BE2C (cell line): ENCODE data around the gene PARP3. TPM values are rescaled to one million over a fixed set of nuclear protein-coding genes. Genes with fewer than 3 reads are reported as not detected.
"Not testable (repeated sequence)": the region's sequence is repeated elsewhere in the genome, so short reads cannot be mapped to it uniquely, and the experiment has no call there.

Experiments
- DNase-seq: peaks from one replicate; pipeline ENCODE4 v3.0.0-alpha.2; 2020
- H3K27me3 ChIP-seq: fragments of 250-450 bp; sonication (Bioruptor Pico); 2 replicates; pipeline ENCODE4 v1.5.1; 2020; ENCODE audit warnings: mild to moderate bottlenecking
- H3K36me3 ChIP-seq: fragments of 250-450 bp; sonication (Bioruptor Pico); 2 replicates; pipeline ENCODE4 v1.5.1; 2020; ENCODE audit warnings: mild to moderate bottlenecking
- H3K4me1 ChIP-seq: fragments of 250-450 bp; sonication (Bioruptor Pico); 2 replicates; pipeline ENCODE4 v1.5.1; 2020
- H3K4me3 ChIP-seq: 2 replicates; pipeline ENCODE4 v1.5.1; 2011; ENCODE audit warnings: low read depth, low read length
- H3K9me3 ChIP-seq: fragments of 250-450 bp; sonication (Bioruptor Pico); 2 replicates; pipeline ENCODE4 v1.5.1; 2020
- CTCF ChIP-seq: IDR thresholded peaks from 2 replicates; pipeline ENCODE4 v1.5.1; 2012; ENCODE audit warnings: mild to moderate bottlenecking, low read depth, low read length
- polyA plus RNA-seq: library from polyadenylated mRNA; unstranded; fragments of >200 nt; gene quantifications from one replicate; pipeline ENCODE4 v1.2.1, GENCODE V29; 2012; ENCODE audit warnings: low read depth, missing spikeins; ENCODE audit not compliant: insufficient read length, insufficient read depth

The PARP3 gene
- polyA plus RNA-seq: 9.2 TPM

GRCh38 chr3:51941798-51942602, at the start of gene PARP3, which contains the start of gene RRP9:
Gene PARP3, plus strand, starts transcription at chr3:51942363. Its CDS starts 993 bp downstream, at chr3:51943356.
Gene RRP9, minus strand, starts transcription at chr3:51941904. Its CDS starts 37 bp downstream, at chr3:51941867.
- Histone ChIP-seq H3K27me3 (no peaks in the 10 kb centered on the region), H3K36me3 (peaks cover 10% of the 10 kb centered on the region), H3K4me3 (peak within 1 kb of the TSS; percentile 86), H3K4me1 (no peaks in the 10 kb centered on the region; the same call in 1 of the 2 replicates), H3K9me3 (no peaks in the 10 kb centered on the region)
- TF ChIP-seq CTCF: peak; percentile 81
- peak; percentile 98 for DNase-seq

- no peak overlapping the region for H3K4me3 ChIP-seq
- no peaks in the 10 kb centered on the region for H3K36me3 ChIP-seq
- no peaks in the 10 kb centered on the region for H3K4me1 ChIP-seq
- no peaks in the 10 kb centered on the region for H3K9me3 ChIP-seq
- H3K27me3 ChIP-seq: peaks cover 9% of the 10 kb centered on the region; the same call in 1 of the 2 replicates
- DNase-seq: no peak
- TF ChIP-seq CTCF: no peak
These were observed 47.8 kb upstream of the PARP3 start for GRCh38 chr3:51894391-51894790.

GRCh38 chr3:51894939-51895338, 47.2 kb upstream of the PARP3 start:
- peaks cover 9% of the 10 kb centered on the region; the same call in 1 of the 2 replicates for H3K27me3 ChIP-seq
- TF ChIP-seq CTCF: no peak
- H3K9me3 ChIP-seq: no peaks in the 10 kb centered on the region
- H3K4me1 ChIP-seq: no peaks in the 10 kb centered on the region
- no peaks in the 10 kb centered on the region for H3K36me3 ChIP-seq
- DNase-seq: no peak
- H3K4me3 ChIP-seq: no peak overlapping the region

GRCh38 chr3:51896607-51897305, 45.4 kb upstream of the PARP3 start:
- peaks cover 9% of the 10 kb centered on the region; the same call in 1 of the 2 replicates for H3K27me3 ChIP-seq
- H3K36me3 ChIP-seq: no peaks in the 10 kb centered on the region

GRCh38 chr3:51897391-51897790, 44.8 kb upstream of the PARP3 start:
- Histone ChIP-seq H3K4me3 (no peak overlapping the region), H3K27me3 (peaks cover 9% of the 10 kb centered on the region; the same call in 1 of the 2 replicates), H3K4me1 (no peaks in the 10 kb centered on the region), H3K9me3 (no peaks in the 10 kb centered on the region), H3K36me3 (no peaks in the 10 kb centered on the region)
- TF ChIP-seq CTCF: no peak
- DNase-seq: no peak

More at GRCh38 chr3:51896607-51897305, 45.4 kb upstream of the PARP3 start:
- H3K4me3 ChIP-seq: no peak overlapping the region
- no peaks in the 10 kb centered on the region for H3K4me1 ChIP-seq
- no peak for TF ChIP-seq CTCF
- H3K9me3 ChIP-seq: no peaks in the 10 kb centered on the region
- no peak for DNase-seq

- not testable (repeated sequence) for H3K27me3 ChIP-seq, H3K4me1 ChIP-seq, DNase-seq, H3K4me3 ChIP-seq, H3K9me3 ChIP-seq, H3K36me3 ChIP-seq
These were observed 42.1 kb upstream of the PARP3 start for GRCh38 chr3:51900043-51900442.

GRCh38 chr3:51902361-51902760, 39.8 kb upstream of the PARP3 start:
- not testable (repeated sequence) for H3K36me3 ChIP-seq, DNase-seq, H3K4me3 ChIP-seq, H3K9me3 ChIP-seq, H3K4me1 ChIP-seq, H3K27me3 ChIP-seq
